HG02623 (cell line): ENCODE measurements around the gene CDC45.
A peak's percentile ranks its signal among the peaks of the same experiment; 100 is the strongest.

Experiments
- ATAC-seq: cut with Tn5 transposase; IDR thresholded peaks from one replicate; pipeline ENCODE4 v1.9.1; 2021; ENCODE audit warnings: moderate library complexity; ENCODE audit not compliant: unreplicated experiment

Gene CDC45

DNA sequence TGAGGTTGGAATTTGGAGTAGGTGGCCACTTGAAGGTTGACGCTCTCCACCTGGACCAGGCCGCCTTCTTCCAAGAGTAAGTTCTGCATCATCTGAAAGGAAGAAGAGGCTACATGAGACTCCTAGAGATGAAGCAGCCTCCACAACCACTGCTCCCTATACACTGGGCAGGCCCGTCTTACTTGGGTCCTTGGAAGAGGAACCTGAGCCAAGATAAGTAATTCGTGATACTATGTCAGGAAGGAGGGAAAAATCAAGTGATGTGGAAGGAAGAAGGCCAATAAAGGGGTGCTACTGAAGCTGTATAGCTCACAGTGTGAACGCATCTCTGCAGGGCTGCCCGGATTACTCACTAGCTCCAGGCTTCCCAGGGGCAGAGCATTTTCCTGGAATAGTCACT is 11.8 kb upstream of the CDC45 start:
- ATAC-seq, result no peak

DNA sequence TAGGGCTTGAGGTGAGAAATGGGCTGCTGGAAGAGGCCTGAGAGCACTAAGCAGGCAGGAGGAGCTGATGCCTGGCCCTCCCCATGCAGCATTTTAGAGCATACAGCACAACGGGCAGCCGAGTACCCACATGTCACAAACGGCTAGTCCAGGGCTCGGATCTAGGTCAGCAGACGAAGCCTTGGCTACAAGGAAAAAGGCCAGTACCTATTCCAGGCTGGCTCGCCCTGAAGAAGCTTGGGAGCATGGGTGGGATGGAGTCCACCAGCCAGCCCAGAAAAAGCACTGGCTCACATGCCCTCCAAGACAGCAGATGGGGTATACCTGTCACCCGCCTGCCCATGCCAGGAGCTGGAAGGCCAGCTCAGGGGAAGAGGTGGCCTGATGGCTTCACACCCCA is 10.3 kb upstream of the CDC45 start:
- ATAC-seq, result no peak

DNA sequence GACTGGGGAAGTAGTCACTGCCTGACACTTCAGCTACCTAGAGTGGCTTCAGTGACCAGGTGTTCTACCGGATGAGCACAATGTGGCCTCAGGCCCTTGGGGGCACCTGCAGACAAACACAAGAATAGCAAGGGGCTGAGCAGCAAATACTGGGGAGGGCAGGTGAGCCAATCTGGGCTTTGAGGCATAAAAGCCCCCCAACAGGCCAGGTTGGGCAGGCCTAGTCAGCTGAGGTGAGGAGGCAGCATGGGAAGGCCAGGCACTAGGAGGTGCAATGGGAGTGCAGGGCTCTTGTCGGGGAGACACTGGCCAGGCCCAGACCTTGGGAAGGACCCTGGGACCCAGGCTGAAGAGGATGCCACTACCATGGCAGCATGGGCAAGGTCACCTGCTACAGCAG is 9.7 kb upstream of the CDC45 start:
- ATAC-seq, result no peak

DNA sequence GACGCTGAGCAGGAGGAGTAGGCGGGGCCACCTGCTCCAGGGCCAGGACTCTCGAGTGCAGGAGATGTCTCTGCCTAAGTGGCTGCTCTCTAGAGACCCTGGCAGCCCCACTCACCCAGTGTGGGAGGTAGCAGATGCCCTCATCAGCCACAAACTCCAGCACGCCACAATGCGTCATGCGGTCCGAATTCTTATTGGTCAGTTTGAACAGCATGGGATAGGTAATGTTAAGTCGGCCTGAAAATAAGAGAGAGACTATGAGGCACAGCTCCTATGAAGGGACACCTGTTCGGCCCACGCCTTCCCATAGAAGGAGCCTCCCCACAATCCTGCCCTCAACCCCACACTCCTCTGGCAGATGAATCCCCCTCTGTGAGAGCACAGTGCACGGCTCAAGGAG is 8.1 kb upstream of the CDC45 start:
- no peak for ATAC-seq

- no peak for ATAC-seq
These were observed 7.5 kb upstream of the CDC45 start for GRCh38 chr22:19472233-19472632.

DNA sequence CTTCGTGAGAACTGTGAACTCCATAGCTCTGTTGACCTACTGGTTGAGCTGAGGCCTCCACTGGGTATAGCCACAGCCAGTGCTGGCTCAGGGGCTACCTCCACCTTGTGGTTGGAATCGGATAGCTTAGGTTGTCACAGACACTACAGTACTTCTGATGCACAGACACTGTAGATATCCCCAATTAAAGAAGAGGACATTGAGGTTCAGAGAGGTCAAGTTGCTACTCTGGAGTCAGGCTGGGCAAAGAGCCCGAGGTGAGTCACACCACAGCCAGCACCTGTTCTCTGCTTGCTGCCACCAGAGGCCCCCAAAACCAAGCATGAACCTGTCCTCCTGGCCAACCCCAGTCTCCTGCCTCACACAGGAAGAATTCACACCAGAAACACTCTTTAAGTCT is 6.1 kb upstream of the CDC45 start:
- no peak for ATAC-seq

DNA sequence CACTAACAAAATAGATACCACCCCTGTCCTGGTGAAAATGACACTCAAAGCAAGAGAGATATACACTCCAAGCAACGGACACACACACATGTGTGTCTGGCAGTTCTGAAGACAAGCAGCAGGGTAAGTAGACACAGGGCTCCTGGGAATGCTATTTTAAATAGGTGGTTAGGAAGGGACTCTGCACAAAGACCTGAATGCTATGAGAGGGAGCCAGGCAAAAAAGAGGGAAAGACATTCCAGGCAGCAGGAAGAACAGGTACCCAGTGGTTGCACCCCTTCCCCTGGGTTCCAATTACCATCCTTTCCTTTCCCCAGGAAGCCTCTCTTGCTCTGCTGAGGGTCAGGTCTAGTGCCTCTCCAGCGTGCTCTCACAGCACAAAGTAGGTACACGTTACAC is 3.7 kb upstream of the CDC45 start:
- no peak for ATAC-seq

- no peak for ATAC-seq
These were observed 2.2 kb upstream of the CDC45 start for GRCh38 chr22:19477321-19478044.

- no peak for ATAC-seq
These were observed 1.4 kb upstream of the CDC45 start for GRCh38 chr22:19478045-19478900.

DNA sequence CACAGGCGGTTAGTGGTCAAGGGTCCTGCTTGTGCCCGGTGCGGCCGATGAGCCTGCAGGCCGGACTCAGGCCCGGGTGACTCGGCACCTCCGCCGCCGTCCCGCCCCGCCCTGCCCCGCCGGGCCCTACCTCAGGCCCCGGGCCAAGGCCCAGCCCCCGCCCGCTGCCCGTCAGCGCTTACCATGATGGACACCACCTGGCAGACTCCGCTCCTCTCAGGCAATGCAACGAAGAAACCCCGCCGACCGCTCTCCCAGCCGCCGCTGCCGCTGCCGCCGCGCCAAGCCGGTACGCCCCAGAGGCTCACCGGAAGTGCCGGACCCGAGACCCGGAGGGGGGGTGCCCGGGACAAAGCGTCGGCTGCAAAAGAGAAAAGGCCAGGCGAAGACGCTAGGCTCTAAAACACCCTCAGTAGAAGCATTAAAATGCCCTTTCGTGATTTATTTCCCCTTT is 792 bp upstream of the CDC45 start, which contains the start of gene UFD1:
Gene UFD1 (minus strand): TSS at position 293 of the 454 bp plus-strand sequence. CDS start 108 bp downstream, at position 185.
- peak; percentile 38 for ATAC-seq

DNA sequence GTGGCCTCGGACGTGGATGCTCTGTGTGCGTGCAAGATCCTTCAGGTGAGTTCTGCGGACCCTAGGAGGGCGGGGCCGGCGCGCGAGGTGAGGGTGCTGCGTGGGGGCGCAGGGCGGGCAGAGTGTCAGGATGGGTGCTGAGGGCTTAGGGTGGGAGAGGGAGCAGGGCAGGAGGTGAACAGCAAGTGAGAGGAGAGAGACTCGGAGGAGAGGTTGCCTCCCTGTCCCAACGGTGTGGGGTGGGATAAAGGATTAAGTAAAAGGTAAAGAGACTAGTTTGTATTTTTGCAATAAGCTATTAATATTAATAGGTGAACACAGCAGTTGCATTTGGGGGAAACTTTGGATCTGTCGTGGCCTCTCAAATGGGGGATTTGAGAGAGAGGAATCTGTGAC is 451 bp downstream of the CDC45 start:
- ATAC-seq, result no peak

- ATAC-seq, result no peak
These were observed 1.1 kb downstream of the CDC45 start for GRCh38 chr22:19480789-19481188.

DNA sequence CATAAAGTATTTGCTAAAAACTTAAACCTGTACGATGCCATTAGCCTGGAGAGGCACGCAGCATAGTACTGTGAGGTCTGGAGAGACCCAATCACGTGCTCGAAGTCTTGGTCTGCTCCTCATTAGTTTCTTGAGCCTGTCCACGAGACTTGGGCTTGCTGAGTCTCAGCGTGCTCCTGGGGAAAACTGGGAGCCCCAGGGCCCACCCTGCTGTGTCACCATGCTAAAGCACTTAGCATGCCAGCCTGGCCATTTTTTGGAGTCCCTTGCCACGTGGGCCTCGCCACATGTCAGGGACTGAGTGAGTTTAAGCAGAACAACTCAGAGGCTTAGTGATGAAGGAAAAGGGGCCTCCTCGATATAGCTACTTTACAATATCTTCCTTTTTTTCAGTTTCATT is 2.6 kb downstream of the CDC45 start:
- no peak for ATAC-seq

DNA sequence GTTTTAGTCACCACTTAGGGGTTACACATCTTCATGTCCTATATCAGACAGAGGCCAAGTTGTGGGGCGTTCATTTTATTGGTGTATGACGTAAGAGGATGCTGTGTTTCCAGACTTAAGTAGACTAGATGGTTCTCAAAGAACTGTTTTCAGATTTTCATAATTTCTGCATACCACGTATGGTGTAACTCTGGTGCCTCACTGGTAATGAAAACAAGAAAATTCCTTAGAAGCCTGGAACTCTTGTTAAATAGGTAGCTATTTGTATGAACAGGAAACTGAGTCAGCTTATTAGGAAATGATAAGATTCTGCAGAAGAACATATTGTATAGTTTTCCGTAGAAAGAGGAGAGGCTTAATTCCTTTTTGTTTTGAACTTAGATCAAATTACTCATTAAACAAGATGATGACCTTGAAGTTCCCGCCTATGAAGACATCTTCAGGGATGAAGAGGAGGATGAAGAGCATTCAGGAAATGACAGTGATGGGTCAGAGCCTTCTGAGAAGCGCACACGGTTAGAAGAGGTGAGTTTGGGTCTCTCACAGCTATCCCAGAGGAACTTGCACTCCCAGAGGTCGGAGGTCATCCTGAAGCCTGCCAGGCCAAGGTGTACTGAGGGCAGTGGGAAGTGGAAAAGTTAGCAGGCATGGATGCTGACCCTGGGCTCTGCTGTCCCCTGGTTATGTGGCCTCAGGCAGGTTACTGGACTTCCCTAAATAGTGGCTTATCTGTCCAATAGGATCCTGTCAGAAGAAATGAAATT is 3.9 kb downstream of the CDC45 start:
- ATAC-seq, result no peak

DNA sequence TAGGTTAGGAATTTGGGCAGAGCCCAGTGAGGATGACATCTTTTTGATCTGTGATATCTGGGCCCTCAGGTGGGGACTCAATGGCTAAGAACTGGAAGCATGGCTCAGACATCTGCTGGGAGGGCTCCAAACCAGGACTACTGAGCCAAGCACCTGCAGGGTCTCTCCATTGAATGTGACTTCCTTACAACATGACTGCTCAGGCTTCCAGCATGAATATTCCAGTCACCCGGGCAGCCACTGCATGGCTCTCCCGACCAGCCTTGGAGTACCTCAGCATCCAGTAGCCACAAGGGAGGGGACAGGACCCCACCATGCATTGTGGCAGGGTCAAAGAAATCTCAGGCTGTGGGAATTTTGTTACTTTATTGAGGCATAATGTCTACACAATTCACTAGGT is 8.6 kb downstream of the CDC45 start:
- no peak for ATAC-seq

GRCh38 chr22:19488884-19489843 is 9.4 kb downstream of the CDC45 start:
- ATAC-seq, result no peak

DNA sequence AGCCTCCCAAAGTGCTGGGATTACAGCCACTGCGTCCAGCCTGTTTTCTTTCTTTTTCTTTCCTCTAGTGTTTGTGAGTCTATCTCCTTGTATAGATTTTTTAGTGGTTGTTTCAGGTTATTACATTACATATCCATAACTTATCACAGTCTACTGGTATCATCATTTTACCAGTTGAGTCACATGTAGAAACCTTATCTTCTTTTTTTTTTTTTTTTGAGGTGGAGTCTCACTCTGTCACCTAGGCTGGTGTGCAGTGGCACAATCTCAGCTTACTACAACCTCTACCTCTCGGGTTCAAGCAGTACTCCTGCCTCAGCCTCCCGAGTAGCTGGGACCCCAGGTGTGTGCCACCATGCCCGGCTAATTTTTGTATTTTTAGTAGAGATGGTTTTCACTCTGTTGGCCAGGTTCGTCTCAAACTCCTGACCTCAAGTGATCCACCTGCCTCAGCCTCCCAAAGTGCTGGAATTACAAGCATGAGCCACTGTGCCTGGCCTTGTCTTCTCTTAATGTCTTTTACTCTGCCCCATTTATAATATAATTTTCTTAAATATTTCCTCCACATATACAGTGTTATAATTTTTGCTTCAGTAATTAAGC is 11.0 kb downstream of the CDC45 start:
- no peak for ATAC-seq

DNA sequence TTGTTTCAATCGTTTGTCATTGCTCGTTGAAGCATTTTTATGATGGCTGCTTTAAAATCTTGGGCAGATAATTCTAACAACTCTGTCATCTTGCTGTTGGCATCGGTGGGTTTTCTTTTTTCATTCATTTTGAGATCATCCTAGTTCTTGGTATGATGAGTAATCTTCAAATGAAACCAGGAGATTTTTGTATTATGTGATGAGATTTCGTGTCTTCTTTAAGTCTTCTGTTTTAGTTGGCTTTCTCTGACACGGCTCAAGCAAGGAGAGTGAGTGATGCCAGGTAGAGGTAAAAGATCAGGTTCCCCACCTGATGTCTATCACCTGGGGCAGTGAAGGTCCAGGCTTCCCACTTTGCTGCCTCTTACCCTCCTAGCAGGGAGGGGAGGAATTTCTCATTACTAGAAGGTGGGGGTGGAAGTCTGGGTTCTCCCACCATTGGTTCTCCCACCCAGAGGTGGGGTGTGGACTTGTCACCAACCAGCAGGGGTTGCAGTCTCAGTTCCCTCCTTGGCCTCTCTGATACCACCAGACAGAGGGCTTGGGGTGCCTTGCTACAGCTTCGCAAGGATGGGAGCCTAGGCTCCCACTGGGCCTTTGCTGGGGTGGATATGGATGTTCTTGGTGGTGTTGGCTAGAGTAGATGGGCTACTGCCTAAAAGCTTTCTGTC is 12.9 kb downstream of the CDC45 start:
- ATAC-seq, result no peak

DNA sequence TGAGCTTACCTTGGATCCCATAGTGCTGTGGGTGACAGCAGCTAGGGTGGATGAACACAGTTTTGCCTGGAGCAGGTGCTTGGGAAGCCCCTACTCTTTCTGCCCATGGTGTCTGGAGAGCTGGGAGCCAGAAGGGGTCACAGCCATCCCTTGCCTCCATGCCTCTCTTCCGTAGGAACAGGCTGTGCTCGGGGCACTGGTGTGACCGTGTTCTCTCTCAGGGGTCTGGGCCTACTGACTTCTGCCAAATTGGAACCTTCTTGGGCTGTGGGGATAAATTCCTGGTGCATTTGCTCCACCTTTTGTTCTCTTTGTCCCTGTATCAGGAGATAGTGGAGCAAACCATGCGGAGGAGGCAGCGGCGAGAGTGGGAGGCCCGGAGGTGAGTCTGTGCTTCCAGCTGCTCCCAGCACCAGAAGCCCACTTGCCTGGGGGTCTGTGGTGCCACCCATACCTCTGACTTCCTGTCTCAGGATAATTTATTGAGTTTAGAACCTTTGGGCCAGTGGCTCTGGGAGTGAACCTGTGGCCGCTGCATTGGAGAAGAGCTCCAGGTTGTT is 14.4 kb downstream of the CDC45 start:
- ATAC-seq, result no peak
